ENCODE data around the gene CD52. TPM values are rescaled to one million over a fixed set of nuclear protein-coding genes. Genes with fewer than 3 reads are reported as not detected.

Gene CD52
- total and polyA plus RNA-seq, 2 of the 13 experiments (the other 11 are each of a cell fraction or from before 2014, with no cell fraction given), result 0.32 TPM; not detected in 1

DNA sequence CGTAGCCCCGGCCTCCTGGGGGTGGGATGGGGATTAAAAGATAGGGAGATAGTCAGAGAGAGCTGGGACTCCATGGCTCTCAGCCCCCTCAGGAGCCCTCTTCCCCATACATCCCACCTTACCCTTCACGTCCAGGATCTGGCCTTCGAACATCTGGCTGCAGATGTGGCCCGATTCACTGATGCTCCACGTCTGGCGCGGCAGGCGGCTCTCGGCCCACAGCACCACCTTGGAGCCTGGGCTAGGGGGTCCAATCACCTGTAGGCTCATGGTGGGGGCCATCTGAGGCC lies 4.2 kb downstream of the CD52 start:
- BruUV-seq (replicated peaks), result no TSS peak
- no peaks in the 10 kb centered on the region for H3K36me3 ChIP-seq (replicated peaks in 1 of 2; ENCODE audit: control insufficient read depth in 1 of 2, insufficient read depth in 2 of 2, low read length in 2 of 2)
- H3K4me3 ChIP-seq (replicated peaks in 1 of 3; ENCODE audit: insufficient read depth in 1 of 3, low read depth in 2 of 3, low read length in 3 of 3), result no peak overlapping the region
- H4K20me1 ChIP-seq (ENCODE audit: insufficient read depth, low read length), result no peaks in the 10 kb centered on the region
- H3K27ac ChIP-seq (ENCODE audit: extremely low read length, insufficient read depth, low read length), result no peak overlapping the region
- ChIA-PET POLR2A (interaction anchor here (0.8 to 1.1 kb wide), 3 partner anchors 29 to 152 kb away, joined by 3 to 5 read pairs (median 5); partner anchors contain the start of gene ZNF593), CTCF (ENCODE audit: low intra/inter-chr PET ratio, low total read pairs) (interaction anchor here (1.1 to 2.3 kb wide), 4 partner anchors 36 to 132 kb away, joined by 3 to 26 read pairs (median 16); partner anchors contain the start of gene CATSPER4)
- no peak overlapping the region for H2AFZ ChIP-seq (ENCODE audit: low read length)
- ATAC-seq, result 0 out of 3 replicates have a peak, but pooled peaks have one; percentile 11
- H3K4me1 ChIP-seq (ENCODE audit: insufficient read depth, low read length), result no peaks in the 10 kb centered on the region
- 70% methylated on average over 10 of the region's 10 CpGs for WGBS (ENCODE audit: low lambda C conversion rate)
- TF ChIP-seq ZNF839 (CRISPR knock-in tag; IDR thresholded peaks at IDR 0.05; ENCODE audit: borderline replicate concordance), result no peak
- TF ChIP-seq, protein P1, sequence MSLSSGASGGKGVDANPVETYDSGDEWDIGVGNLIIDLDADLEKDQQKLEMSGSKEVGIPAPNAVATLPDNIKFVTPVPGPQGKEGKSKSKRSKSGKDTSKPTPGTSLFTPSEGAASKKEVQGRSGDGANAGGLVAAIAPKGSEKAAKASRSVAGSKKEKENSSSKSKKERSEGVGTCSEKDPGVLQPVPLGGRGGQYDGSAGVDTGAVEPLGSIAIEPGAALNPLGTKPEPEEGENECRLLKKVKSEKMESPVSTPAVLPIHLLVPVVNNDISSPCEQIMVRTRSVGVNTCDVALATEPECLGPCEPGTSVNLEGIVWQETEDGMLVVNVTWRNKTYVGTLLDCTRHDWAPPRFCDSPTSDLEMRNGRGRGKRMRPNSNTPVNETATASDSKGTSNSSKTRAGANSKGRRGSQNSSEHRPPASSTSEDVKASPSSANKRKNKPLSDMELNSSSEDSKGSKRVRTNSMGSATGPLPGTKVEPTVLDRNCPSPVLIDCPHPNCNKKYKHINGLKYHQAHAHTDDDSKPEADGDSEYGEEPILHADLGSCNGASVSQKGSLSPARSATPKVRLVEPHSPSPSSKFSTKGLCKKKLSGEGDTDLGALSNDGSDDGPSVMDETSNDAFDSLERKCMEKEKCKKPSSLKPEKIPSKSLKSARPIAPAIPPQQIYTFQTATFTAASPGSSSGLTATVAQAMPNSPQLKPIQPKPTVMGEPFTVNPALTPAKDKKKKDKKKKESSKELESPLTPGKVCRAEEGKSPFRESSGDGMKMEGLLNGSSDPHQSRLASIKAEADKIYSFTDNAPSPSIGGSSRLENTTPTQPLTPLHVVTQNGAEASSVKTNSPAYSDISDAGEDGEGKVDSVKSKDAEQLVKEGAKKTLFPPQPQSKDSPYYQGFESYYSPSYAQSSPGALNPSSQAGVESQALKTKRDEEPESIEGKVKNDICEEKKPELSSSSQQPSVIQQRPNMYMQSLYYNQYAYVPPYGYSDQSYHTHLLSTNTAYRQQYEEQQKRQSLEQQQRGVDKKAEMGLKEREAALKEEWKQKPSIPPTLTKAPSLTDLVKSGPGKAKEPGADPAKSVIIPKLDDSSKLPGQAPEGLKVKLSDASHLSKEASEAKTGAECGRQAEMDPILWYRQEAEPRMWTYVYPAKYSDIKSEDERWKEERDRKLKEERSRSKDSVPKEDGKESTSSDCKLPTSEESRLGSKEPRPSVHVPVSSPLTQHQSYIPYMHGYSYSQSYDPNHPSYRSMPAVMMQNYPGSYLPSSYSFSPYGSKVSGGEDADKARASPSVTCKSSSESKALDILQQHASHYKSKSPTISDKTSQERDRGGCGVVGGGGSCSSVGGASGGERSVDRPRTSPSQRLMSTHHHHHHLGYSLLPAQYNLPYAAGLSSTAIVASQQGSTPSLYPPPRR (CRISPR knock-in tag; IDR thresholded peaks at IDR 0.05; ENCODE audit: borderline replicate concordance), result no peak
- no peak for TF ChIP-seq BCL6 (CRISPR knock-in tag; IDR thresholded peaks at IDR 0.05)
- TF ChIP-seq GTF2F1 (IDR thresholded peaks at IDR 0.05; ENCODE audit: low read length), result no peak
- TF ChIP-seq EP300 (IDR thresholded peaks at IDR 0.05; ENCODE audit: low read depth in 2 of 2, low read length in 2 of 2), result no peak
- no peak for TF ChIP-seq EP300 (CRISPR knock-in tag; IDR thresholded peaks at IDR 0.05; ENCODE audit: borderline replicate concordance)
- no peak for TF ChIP-seq ZNF138 (CRISPR knock-in tag; IDR thresholded peaks at IDR 0.05; ENCODE audit: low read depth)
- no peak for TF ChIP-seq ZNF772 (CRISPR knock-in tag; IDR thresholded peaks at IDR 0.05)
- no peak for TF ChIP-seq PITX1 (CRISPR knock-in tag; IDR thresholded peaks at IDR 0.05)
- TF ChIP-seq ZKSCAN8 (CRISPR knock-in tag; IDR thresholded peaks at IDR 0.05; ENCODE audit: borderline replicate concordance), result no peak
- intact Hi-C loops (cut with micrococcal nuclease; ENCODE audit: unreplicated experiment), result no loop called here
- H3K9ac ChIP-seq (ENCODE audit: insufficient read depth, low read depth, low read length), result no peak overlapping the region
- no peaks in the 10 kb centered on the region for H3K27me3 ChIP-seq (ENCODE audit: control insufficient read depth in 1 of 2, insufficient read depth in 2 of 2, low read length in 2 of 2)
- DNase-seq (ENCODE audit: low spot score), result no peak
- H3K4me2 ChIP-seq (ENCODE audit: low read depth, low read length), result no peak overlapping the region
- in situ Hi-C loops (cut with HindIII; ENCODE audit: extremely low pct_ligation_motif_present, low pct_unique_long_range_greater_than_20kb), result loop anchor here (5.0 kb wide), 2 partner anchors 40 kb away; partner anchors contain the start of gene SH3BGRL3
- FAIRE-seq, result no peak
- no peaks in the 10 kb centered on the region for H3K79me2 ChIP-seq (ENCODE audit: insufficient read depth, low read length)
- H3K9me3 ChIP-seq (ENCODE audit: low read length), result no peaks in the 10 kb centered on the region

Data from HepG2 (cell line).